NOMO-1 treated with dmso at 0.1 percent for 144 hours (cell line): ENCODE measurements around the gene GAP43.

ENCODE experiments used
- DNase-seq: peaks from one replicate; lab custom pipeline; 2025; ENCODE audit not compliant: unreplicated experiment; lab: John Stamatoyannopoulos, UW

The GAP43 gene

DNA sequence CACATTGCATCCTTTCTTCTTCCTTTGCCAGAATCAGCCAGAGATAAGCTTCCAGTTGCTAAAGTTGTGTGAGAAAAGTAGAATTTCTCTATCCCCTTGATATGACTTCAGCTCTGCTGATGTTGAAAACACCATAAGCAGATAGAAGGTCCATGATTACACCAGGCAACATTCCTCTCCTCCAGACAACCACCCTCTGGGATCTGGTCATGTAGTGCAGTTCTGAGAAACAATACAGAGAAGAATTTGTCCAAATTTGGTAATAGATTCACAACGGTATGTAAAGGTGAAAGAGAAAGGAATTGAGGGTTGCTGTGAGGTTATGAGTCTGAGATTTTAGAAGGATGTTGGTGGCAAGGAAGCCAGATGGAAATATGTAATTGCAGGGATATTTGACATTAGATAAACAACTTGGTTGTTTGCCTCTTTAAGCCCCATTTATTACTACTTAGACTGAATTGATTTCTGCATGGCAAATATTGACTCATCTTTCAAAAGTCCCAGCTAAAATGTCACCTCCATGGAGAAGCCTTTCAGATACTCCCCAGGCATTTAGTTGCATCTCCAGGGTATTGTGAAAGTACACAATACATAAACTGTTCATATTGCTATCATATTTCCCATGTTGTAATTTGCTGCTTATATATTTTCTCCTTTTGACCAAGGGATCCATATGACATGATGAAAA, 134.9 kb downstream of the GAP43 start:
- DNase-seq, result no peak

DNA sequence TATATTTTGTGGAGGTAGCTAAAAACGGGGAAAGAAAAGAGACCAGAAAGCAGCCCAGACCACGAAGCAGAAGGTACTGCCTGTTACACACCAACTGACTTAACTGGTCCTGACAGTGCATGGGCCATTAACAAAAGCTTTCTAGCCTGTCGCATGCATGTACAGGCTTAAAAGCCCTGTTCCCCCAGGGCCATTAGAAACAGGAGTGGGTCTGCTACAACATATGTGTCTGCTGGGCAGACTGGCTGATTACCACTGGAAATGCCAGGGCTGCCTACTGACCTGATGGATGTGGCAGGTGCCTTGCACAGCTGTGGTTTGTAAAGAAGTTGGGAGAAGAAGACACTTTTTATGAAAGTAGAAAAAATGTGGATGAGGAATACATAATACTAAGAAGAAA, 137.4 kb downstream of the GAP43 start:
- no peak for DNase-seq

DNA sequence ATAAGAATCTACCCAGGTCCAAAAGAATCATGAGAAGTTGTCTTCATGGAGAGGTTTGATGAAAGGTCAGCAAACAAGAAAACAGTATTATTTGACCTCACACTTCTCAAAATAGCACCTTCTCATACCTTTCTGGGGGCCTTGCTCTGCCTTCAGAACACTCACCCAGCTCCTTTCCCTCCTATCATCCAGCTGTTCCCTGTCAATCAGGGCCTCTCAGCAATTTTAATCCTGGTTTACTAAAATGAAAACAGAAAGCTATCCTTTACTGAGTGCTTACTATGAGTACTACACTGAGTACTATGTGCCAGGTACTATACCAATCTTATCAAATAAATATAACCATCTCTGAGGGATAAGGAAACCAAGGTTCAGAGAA, 138.6 kb downstream of the GAP43 start:
- DNase-seq, result no peak

DNA sequence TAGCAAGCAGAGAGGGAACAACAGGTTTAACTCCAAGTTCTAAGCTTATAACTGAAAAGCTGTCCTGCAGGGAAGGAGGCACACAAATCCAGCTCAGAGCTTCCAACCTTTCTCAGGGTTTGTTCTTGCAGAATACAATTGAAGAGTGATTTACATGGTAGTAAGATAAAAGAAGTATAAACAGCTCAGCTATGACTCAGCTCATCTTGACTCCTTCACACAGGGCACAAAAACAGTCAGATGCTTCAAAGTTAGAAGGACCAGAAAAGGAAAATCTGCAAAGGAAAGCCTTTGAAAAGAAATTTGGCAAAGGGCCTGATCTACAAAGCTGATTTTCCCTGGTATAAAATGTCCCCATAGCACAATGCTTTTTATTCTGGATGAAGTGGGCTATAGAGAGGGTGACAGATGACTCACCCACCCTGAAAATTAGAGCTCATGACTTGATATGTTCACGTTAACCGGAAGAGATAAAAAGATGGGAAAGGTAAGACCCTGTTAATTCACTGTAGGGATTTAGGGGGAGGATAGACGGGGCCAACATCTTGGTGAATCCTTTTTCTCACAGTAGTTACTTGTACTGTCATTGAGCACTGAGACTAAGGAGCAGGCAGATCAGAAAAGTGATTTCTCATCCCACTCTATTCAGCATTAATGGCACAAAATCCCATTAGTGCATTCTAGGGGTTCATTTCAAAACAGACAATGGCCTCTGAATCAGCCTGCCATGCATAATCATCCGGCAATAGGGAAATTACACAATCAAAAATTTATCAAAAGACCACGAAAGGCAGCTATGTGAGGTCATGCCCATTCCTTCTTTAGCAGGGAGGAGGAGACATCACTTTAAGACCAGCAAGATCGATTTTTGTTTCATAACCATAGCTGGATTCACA, 143.5 kb downstream of the GAP43 start:
- no peak for DNase-seq

DNA sequence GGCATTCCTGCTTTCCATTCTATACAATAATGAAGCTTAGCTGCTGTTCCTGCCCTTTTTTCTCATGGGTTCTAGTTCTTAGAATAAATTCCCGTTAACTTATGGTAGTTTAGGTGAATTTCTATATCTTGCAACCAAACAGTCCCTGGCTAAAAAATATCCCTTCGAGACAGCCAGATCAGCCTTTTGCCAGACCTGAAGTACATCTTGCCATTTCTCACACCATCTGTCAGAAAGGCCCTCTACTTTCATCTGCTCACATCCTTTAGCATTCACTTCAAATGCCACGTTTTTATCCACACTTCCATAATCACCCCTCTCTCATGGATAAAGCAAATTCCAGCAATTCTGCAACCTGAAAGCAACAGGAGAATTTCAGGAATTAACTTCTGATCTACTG, 145.4 kb downstream of the GAP43 start:
- DNase-seq, result no peak
